ENCODE results near the gene MRTFA. TPM values are rescaled to one million over a fixed set of nuclear protein-coding genes. Genes with fewer than 3 reads are reported as not detected.
A peak's percentile ranks its signal among the peaks of the same experiment; 100 is the strongest.

MRTFA gene
- total and polyA plus RNA-seq, 9 of the 15 experiments (the other 6 are each of a cell fraction or from before 2014, with no cell fraction given), result 0.84 to 21.1 (median 3.7) TPM

DNA sequence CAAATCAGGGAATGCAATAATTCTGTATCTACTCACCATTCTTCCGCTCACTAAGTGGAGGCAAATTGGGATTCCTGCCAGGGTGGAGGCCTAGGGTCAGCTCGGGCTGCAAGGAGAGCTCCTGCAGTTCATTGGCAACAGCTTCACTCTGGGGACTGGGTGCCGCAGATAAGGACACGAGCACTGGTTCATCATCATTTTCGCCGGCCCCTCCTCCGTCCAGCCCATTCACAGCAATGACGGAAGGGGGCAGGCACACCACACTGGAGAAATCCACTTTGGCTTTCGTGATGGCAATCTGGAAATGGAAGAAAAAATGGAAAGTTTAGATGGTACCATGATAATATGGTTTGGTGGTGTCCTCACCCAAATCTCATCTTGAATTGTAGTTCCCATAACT lies 84.4 kb downstream of the MRTFA start (continued):
- TF ChIP-seq, protein P1, sequence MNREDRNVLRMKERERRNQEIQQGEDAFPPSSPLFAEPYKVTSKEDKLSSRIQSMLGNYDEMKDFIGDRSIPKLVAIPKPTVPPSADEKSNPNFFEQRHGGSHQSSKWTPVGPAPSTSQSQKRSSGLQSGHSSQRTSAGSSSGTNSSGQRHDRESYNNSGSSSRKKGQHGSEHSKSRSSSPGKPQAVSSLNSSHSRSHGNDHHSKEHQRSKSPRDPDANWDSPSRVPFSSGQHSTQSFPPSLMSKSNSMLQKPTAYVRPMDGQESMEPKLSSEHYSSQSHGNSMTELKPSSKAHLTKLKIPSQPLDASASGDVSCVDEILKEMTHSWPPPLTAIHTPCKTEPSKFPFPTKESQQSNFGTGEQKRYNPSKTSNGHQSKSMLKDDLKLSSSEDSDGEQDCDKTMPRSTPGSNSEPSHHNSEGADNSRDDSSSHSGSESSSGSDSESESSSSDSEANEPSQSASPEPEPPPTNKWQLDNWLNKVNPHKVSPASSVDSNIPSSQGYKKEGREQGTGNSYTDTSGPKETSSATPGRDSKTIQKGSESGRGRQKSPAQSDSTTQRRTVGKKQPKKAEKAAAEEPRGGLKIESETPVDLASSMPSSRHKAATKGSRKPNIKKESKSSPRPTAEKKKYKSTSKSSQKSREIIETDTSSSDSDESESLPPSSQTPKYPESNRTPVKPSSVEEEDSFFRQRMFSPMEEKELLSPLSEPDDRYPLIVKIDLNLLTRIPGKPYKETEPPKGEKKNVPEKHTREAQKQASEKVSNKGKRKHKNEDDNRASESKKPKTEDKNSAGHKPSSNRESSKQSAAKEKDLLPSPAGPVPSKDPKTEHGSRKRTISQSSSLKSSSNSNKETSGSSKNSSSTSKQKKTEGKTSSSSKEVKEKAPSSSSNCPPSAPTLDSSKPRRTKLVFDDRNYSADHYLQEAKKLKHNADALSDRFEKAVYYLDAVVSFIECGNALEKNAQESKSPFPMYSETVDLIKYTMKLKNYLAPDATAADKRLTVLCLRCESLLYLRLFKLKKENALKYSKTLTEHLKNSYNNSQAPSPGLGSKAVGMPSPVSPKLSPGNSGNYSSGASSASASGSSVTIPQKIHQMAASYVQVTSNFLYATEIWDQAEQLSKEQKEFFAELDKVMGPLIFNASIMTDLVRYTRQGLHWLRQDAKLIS (CRISPR knock-in tag; IDR thresholded peaks at IDR 0.05), result no peak
- TF ChIP-seq, protein P2, sequence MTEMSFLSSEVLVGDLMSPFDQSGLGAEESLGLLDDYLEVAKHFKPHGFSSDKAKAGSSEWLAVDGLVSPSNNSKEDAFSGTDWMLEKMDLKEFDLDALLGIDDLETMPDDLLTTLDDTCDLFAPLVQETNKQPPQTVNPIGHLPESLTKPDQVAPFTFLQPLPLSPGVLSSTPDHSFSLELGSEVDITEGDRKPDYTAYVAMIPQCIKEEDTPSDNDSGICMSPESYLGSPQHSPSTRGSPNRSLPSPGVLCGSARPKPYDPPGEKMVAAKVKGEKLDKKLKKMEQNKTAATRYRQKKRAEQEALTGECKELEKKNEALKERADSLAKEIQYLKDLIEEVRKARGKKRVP (CRISPR knock-in tag; IDR thresholded peaks at IDR 0.05), result no peak
- TF ChIP-seq C11orf30 (IDR thresholded peaks at IDR 0.05; ENCODE audit: low read depth) (no peak), POLR2AphosphoS5 (IDR thresholded peaks at IDR 0.05; ENCODE audit: control insufficient read depth, insufficient read depth, low read depth, low read length) (peak; percentile 75; the same call in 1 of the 2 replicates), NFRKB (IDR thresholded peaks at IDR 0.05; ENCODE audit: low read depth) (no peak), BRCA1 (IDR thresholded peaks at IDR 0.05) (no peak), BRCA1 (CRISPR knock-in tag; IDR thresholded peaks at IDR 0.05) (no peak), MIER1 (IDR thresholded peaks at IDR 0.05; ENCODE audit: low read depth) (no peak), POLR2AphosphoS2 (IDR thresholded peaks at IDR 0.05; ENCODE audit: low read length) (no peak), MEF2A (IDR thresholded peaks at IDR 0.05; ENCODE audit: control insufficient read depth, low read depth, low read length) (no peak), WHSC1 (IDR thresholded peaks at IDR 0.05; ENCODE audit: low read length) (no peak), TCF3 (CRISPR knock-in tag; IDR thresholded peaks at IDR 0.05) (peak; percentile 93), RUNX1 (IDR thresholded peaks at IDR 0.05; ENCODE audit: low read depth) (no peak), BRD9 (IDR thresholded peaks at IDR 0.05; ENCODE audit: low read depth, partially characterized antibody) (peak; percentile 85), ASH1L (IDR thresholded peaks at IDR 0.05; ENCODE audit: borderline replicate concordance, low read depth, partially characterized antibody) (no peak), ZNF316 (IDR thresholded peaks at IDR 0.05) (no peak)
- TF ChIP-seq, protein P3, sequence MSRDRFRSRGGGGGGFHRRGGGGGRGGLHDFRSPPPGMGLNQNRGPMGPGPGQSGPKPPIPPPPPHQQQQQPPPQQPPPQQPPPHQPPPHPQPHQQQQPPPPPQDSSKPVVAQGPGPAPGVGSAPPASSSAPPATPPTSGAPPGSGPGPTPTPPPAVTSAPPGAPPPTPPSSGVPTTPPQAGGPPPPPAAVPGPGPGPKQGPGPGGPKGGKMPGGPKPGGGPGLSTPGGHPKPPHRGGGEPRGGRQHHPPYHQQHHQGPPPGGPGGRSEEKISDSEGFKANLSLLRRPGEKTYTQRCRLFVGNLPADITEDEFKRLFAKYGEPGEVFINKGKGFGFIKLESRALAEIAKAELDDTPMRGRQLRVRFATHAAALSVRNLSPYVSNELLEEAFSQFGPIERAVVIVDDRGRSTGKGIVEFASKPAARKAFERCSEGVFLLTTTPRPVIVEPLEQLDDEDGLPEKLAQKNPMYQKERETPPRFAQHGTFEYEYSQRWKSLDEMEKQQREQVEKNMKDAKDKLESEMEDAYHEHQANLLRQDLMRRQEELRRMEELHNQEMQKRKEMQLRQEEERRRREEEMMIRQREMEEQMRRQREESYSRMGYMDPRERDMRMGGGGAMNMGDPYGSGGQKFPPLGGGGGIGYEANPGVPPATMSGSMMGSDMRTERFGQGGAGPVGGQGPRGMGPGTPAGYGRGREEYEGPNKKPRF (IDR thresholded peaks at IDR 0.05; ENCODE audit: low read depth, low read length), result no peak
- TF ChIP-seq, protein P4, sequence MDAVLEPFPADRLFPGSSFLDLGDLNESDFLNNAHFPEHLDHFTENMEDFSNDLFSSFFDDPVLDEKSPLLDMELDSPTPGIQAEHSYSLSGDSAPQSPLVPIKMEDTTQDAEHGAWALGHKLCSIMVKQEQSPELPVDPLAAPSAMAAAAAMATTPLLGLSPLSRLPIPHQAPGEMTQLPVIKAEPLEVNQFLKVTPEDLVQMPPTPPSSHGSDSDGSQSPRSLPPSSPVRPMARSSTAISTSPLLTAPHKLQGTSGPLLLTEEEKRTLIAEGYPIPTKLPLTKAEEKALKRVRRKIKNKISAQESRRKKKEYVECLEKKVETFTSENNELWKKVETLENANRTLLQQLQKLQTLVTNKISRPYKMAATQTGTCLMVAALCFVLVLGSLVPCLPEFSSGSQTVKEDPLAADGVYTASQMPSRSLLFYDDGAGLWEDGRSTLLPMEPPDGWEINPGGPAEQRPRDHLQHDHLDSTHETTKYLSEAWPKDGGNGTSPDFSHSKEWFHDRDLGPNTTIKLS (IDR thresholded peaks at IDR 0.05; ENCODE audit: borderline replicate concordance, low read depth), result no peak
- TF ChIP-seq, protein P5, sequence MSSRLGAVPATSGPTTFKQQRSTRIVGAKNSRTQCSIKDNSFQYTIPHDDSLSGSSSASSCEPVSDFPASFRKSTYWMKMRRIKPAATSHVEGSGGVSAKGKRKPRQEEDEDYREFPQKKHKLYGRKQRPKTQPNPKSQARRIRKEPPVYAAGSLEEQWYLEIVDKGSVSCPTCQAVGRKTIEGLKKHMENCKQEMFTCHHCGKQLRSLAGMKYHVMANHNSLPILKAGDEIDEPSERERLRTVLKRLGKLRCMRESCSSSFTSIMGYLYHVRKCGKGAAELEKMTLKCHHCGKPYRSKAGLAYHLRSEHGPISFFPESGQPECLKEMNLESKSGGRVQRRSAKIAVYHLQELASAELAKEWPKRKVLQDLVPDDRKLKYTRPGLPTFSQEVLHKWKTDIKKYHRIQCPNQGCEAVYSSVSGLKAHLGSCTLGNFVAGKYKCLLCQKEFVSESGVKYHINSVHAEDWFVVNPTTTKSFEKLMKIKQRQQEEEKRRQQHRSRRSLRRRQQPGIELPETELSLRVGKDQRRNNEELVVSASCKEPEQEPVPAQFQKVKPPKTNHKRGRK (tag; IDR thresholded peaks at IDR 0.05), result no peak
